Kidney epithelial cell (primary cell): Measurements from ENCODE around the gene MMP23B. TPM values are rescaled to one million over a fixed set of nuclear protein-coding genes. Genes with fewer than 3 reads are reported as not detected.

ENCODE experiments used
- DNase-seq: peaks from one replicate; pipeline ENCODE4 v3.0.0-alpha.2; 2010; ENCODE audit warnings: low read depth
- H3K27me3 ChIP-seq: 2 replicates; pipeline ENCODE4 v1.6.0; 2011; ENCODE audit warnings: low read length; ENCODE audit not compliant: control insufficient read depth, insufficient read depth
- H3K36me3 ChIP-seq: 2 replicates; pipeline ENCODE4 v1.5.1; 2011; ENCODE audit warnings: low read length; ENCODE audit not compliant: control insufficient read depth, insufficient read depth
- H3K4me3 ChIP-seq: 2 replicates; pipeline ENCODE4 v1.5.1; 2011; ENCODE audit warnings: low read depth, mild to moderate bottlenecking, control low read depth, low read length
- CTCF ChIP-seq: IDR thresholded peaks from 2 replicates; pipeline ENCODE4 v1.5.1; 2011; ENCODE audit warnings: mild to moderate bottlenecking, moderate library complexity, low read length, control low read depth, inconsistent platforms; ENCODE audit not compliant: insufficient read depth, poor library complexity, severe bottlenecking
- total RNA-seq: library from RNA; depleted of rRNA; stranded (reverse); fragments of >200 nt; gene quantifications from 2 replicates; pipeline ENCODE4 v1.2.3, GENCODE V29; 2015

The MMP23B gene
- total RNA-seq, 1 donor from 2014 or later, result 6.5 TPM

GRCh38 chr1:1614204-1614953 lies 17.6 kb upstream of the MMP23B start:
- Histone ChIP-seq H3K36me3 (no peaks in the 10 kb centered on the region), H3K4me3 (peak overlapping the region; percentile 95), H3K27me3 (no peaks in the 10 kb centered on the region)
- no peak for TF ChIP-seq CTCF
- DNase-seq, result no peak

- DNase-seq, result no peak
- H3K4me3 ChIP-seq, result peak overlapping the region; percentile 95
- H3K36me3 ChIP-seq, result no peaks in the 10 kb centered on the region
- H3K27me3 ChIP-seq, result no peaks in the 10 kb centered on the region
- no peak for TF ChIP-seq CTCF
These were observed 17.1 kb upstream of the MMP23B start for GRCh38 chr1:1614954-1615255.

- no peaks in the 10 kb centered on the region for H3K27me3 ChIP-seq
- H3K36me3 ChIP-seq, result no peaks in the 10 kb centered on the region
- peak within 1 kb of the TSS; percentile 95 for H3K4me3 ChIP-seq
- peak; percentile 64 for DNase-seq
- no peak for TF ChIP-seq CTCF
These were observed 16.5 kb upstream of the MMP23B start, which contains the start of gene MIB2 for GRCh38 chr1:1615256-1616044. TSS of gene MIB2 (plus strand) at chr1:1615500. CDS start at chr1:1623453, 7,953 bp downstream.

- Histone ChIP-seq H3K27me3 (no peaks in the 10 kb centered on the region), H3K36me3 (no peaks in the 10 kb centered on the region), H3K4me3 (peak overlapping the region; percentile 95)
- no peak for TF ChIP-seq CTCF
- no peak for DNase-seq
These were observed 15.8 kb upstream of the MMP23B start for GRCh38 chr1:1616045-1616790.

GRCh38 chr1:1616838-1617237 lies 15.1 kb upstream of the MMP23B start:
- no peaks in the 10 kb centered on the region for H3K36me3 ChIP-seq
- no peak for DNase-seq
- H3K27me3 ChIP-seq, result no peaks in the 10 kb centered on the region
- TF ChIP-seq CTCF, result no peak
- H3K4me3 ChIP-seq, result peak overlapping the region; percentile 95
